ENCODE results near the gene SLC4A1AP. TPM values are rescaled to one million over a fixed set of nuclear protein-coding genes. Genes with fewer than 3 reads are reported as not detected.

The SLC4A1AP gene
- total RNA-seq, 2 experiments from 2014 or later, result 19.1 to 19.3 TPM

DNA sequence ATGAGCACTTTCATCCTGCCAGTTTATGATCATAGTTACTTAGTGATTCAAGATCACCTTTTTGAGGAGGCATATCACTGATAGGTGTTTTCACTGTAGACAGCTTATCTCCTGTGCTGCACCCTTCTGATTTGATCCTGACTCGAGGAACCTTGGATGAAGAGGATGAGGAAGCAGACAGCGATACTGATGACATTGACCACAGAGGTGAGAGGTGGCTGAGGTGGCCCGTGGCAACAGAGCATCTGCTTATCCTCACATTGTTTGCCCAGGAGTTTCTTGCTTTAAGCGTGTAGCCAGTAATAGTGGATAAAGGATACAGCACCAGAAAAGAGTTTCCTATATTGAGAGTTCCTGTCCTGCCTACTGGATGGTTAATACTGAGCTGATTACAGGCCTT lies 16.0 kb upstream of the SLC4A1AP start:
- H3K36me3 Mint-ChIP-seq (ENCODE audit: low read depth), result peaks cover 30% of the 10 kb centered on the region
- no peak overlapping the region for H3K4me3 Mint-ChIP-seq
- peaks cover 4% of the 10 kb centered on the region for H3K4me1 Mint-ChIP-seq (ENCODE audit: low read depth)
- H3K27me3 Mint-ChIP-seq, result no peaks in the 10 kb centered on the region
- TF ChIP-seq, protein P1, sequence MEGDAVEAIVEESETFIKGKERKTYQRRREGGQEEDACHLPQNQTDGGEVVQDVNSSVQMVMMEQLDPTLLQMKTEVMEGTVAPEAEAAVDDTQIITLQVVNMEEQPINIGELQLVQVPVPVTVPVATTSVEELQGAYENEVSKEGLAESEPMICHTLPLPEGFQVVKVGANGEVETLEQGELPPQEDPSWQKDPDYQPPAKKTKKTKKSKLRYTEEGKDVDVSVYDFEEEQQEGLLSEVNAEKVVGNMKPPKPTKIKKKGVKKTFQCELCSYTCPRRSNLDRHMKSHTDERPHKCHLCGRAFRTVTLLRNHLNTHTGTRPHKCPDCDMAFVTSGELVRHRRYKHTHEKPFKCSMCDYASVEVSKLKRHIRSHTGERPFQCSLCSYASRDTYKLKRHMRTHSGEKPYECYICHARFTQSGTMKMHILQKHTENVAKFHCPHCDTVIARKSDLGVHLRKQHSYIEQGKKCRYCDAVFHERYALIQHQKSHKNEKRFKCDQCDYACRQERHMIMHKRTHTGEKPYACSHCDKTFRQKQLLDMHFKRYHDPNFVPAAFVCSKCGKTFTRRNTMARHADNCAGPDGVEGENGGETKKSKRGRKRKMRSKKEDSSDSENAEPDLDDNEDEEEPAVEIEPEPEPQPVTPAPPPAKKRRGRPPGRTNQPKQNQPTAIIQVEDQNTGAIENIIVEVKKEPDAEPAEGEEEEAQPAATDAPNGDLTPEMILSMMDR (IDR thresholded peaks at IDR 0.05), result no peak
- H3K9me3 Mint-ChIP-seq, result no peaks in the 10 kb centered on the region
- ChIA-PET CTCF (interaction anchor here (1.9 to 3.2 kb wide), 2 partner anchors 16 to 36 kb away, joined by 5 to 18 read pairs; partner anchors contain the start of gene SLC4A1AP), POLR2A (interaction anchor here (1.1 to 2.4 kb wide), 4 partner anchors 9 to 17 kb away, joined by 3 to 13 read pairs (median 6); partner anchors contain the start of genes SLC4A1AP and SUPT7L)
- no peak for DNase-seq
- peak overlapping the region; percentile 20 for H3K27ac Mint-ChIP-seq
- ATAC-seq, result no peak
- intact Hi-C loops (cut with micrococcal nuclease), result no loop called here

DNA sequence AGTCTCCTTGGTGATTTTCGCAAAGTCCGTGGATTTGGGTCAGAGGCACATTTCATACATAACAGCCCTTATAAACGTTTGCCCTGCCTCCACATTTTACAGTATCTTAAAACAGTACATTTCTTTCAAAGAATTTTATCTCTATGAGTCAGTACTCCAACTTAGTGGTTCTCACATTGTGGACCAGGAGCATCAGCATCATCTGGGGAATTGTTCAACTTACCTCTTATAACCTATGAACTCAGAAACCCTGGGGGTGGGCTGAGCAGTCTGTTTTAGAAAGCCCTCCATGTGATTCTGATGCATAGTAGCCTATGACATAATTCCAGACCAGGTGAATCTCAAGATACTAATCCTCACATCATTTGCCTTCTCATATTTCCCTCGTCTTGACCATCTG lies 12.6 kb upstream of the SLC4A1AP start:
- Mint-ChIP-seq H3K27ac (no peak overlapping the region), H3K4me3 (no peak overlapping the region), H3K4me1 (ENCODE audit: low read depth) (peaks cover 16% of the 10 kb centered on the region), H3K36me3 (ENCODE audit: low read depth) (peaks cover 51% of the 10 kb centered on the region), H3K9me3 (no peaks in the 10 kb centered on the region), H3K27me3 (no peaks in the 10 kb centered on the region)
- ChIA-PET POLR2A (interaction anchor here (1.0 to 2.6 kb wide), 2 partner anchors 10 to 12 kb away, joined by 3 to 13 read pairs; partner anchors contain the start of genes SLC4A1AP and SUPT7L), CTCF (interaction anchor here (0.9 to 1.5 kb wide), 2 partner anchors 12 to 33 kb away, joined by 4 read pairs; no protein-coding TSS in a partner anchor)
- TF ChIP-seq, protein P1 (IDR thresholded peaks at IDR 0.05), result no peak
- intact Hi-C loops (cut with micrococcal nuclease), result no loop called here
- DNase-seq (no peak), ATAC-seq (no peak)

DNA sequence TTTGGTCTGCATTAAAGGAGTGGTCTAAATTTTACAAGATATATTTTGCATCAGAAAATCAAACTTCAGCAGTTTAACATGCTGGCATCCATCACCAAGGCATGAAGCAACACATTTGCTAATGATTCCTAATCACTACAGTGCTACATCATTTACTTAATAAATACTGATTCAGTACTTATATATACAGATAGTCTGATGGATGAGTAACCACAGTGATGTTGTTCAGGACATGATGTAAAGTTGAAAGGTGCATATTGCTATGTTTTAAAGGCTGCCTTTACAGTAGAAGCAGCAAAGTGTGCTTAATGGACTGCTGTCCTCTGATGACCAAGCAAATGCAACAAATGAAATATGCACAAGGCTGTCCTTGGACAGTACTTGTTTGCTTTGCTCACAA lies 11.3 kb upstream of the SLC4A1AP start:
- POLR2A ChIA-PET, result interaction anchor here (2.6 kb wide), 1 partner anchor 11 kb away, joined by 13 read pairs; the partner anchor contains the start of genes SLC4A1AP and SUPT7L
- Mint-ChIP-seq H3K36me3 (ENCODE audit: low read depth) (peaks cover 59% of the 10 kb centered on the region), H3K27me3 (no peaks in the 10 kb centered on the region), H3K4me1 (ENCODE audit: low read depth) (peaks cover 16% of the 10 kb centered on the region), H3K27ac (peak overlapping the region; percentile 59), H3K9me3 (no peaks in the 10 kb centered on the region), H3K4me3 (no peak overlapping the region)
- no peak for ATAC-seq
- no peak for DNase-seq
- CTCF ChIA-PET, result interaction anchor here (0.7 kb wide), 1 partner anchor 31 kb away, joined by 3 read pairs; no protein-coding TSS in a partner anchor
- intact Hi-C loops (cut with micrococcal nuclease), result no loop called here
- TF ChIP-seq, protein P1 (IDR thresholded peaks at IDR 0.05), result no peak

DNA sequence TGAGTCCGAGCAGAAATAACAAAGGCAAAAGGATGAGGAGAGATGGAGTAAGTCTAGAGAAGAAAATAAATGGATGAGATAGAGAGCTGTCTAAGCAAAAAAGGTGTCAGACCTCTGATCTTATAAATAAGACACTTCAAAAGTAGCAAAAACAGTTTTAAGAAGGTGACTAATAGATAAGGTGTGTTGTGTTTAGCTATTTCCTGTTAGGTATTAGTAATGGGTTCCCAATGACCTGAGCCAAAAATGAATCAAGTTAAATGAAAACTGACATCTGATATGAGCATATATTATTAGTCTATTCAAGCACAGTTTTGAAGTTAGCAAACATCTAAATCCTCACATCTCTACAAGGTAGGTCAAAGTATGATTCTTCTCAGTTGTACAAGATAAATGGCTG lies 10.9 kb upstream of the SLC4A1AP start:
- peak overlapping the region; percentile 59 for H3K27ac Mint-ChIP-seq
- H3K4me1 Mint-ChIP-seq (ENCODE audit: low read depth), result peaks cover 16% of the 10 kb centered on the region
- H3K27me3 Mint-ChIP-seq, result no peaks in the 10 kb centered on the region
- ChIA-PET POLR2A (no interaction called here), CTCF (interaction anchor here (0.7 kb wide), 1 partner anchor 30 kb away, joined by 3 read pairs; no protein-coding TSS in a partner anchor)
- intact Hi-C loops (cut with micrococcal nuclease), result no loop called here
- ATAC-seq (peak; percentile 20), DNase-seq (no peak)
- no peaks in the 10 kb centered on the region for H3K9me3 Mint-ChIP-seq
- no peak overlapping the region for H3K4me3 Mint-ChIP-seq
- H3K36me3 Mint-ChIP-seq (ENCODE audit: low read depth), result peaks cover 56% of the 10 kb centered on the region
- TF ChIP-seq, protein P1 (IDR thresholded peaks at IDR 0.05), result no peak

DNA sequence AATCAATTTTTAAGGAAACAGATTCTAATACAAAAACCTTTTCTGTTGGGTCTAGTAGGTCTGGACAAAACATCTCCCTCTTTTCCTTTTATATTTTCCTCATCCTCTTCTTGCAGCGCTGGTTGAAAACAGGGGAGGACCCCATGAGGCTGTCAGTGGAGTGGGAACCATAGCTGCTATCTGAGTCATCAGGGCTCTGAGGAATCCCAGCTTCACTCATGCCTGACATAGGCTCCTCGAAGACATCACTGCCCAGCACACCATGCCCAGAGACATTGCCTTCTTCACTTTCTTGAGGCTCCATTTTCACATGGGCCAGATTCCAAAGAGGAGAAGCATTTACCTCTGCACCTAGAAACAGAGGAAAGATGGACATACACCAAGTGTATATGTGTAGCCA lies 10.3 kb upstream of the SLC4A1AP start:
- ATAC-seq (no peak), DNase-seq (no peak)
- peaks cover 16% of the 10 kb centered on the region for H3K4me1 Mint-ChIP-seq (ENCODE audit: low read depth)
- no peak overlapping the region for H3K4me3 Mint-ChIP-seq
- intact Hi-C loops (cut with micrococcal nuclease), result no loop called here
- peaks cover 50% of the 10 kb centered on the region for H3K36me3 Mint-ChIP-seq (ENCODE audit: low read depth)
- ChIA-PET CTCF (interaction anchor here (2.5 kb wide), 1 partner anchor 30 kb away, joined by 14 read pairs; no protein-coding TSS in a partner anchor), POLR2A (interaction anchor here (1.0 to 1.4 kb wide), 3 partner anchors 11 to 238 kb away, joined by 3 to 5 read pairs (median 4); partner anchors contain the start of genes SLC4A1AP and SUPT7L)
- no peaks in the 10 kb centered on the region for H3K27me3 Mint-ChIP-seq
- H3K9me3 Mint-ChIP-seq, result no peaks in the 10 kb centered on the region
- TF ChIP-seq, protein P1 (IDR thresholded peaks at IDR 0.05), result no peak
- H3K27ac Mint-ChIP-seq, result peak overlapping the region; percentile 23

All from activated CD8-positive, alpha-beta T cell treated with anti-CD3 and anti-CD28 coated beads for 36 hours (primary cell).